Keratinocyte (primary cell): Measurements from ENCODE around the gene AQP9.

Experiments used
- CTCF ChIP-seq, 3 experiments: IDR thresholded peaks in 1 of 3; conservative IDR thresholded peaks in 1 of 3; optimal IDR thresholded peaks in 1 of 3; 2 replicates in 2 of 3; 3 replicates in 1 of 3; pipeline versions ENCODE3 to v1.5.1; 2011; ENCODE audit warnings: low read length in 3 of 3, mild to moderate bottlenecking in 3 of 3, moderate library complexity in 2 of 3, control low read depth in 1 of 3, inconsistent platforms in 1 of 3; ENCODE audit not compliant: insufficient read depth in 2 of 3; ENCODE audit errors: extremely low read depth in 1 of 3
- EZH2 ChIP-seq: IDR thresholded peaks from one replicate; pipeline ENCODE4 v1.6.1; 2012; ENCODE audit warnings: inconsistent platforms, mild to moderate bottlenecking, low read length, moderate library complexity

- TF ChIP-seq EZH2 (no peak), CTCF (optimal IDR thresholded peaks at IDR 0.05 in 1 of 3, IDR thresholded peaks at IDR 0.05 in 1 of 3, conservative IDR thresholded peaks at IDR 0.05 in 1 of 3; ENCODE audit: extremely low read depth in 1 of 3, insufficient read depth in 2 of 3, low read length in 3 of 3) (peak in 2 of 3 experiments; percentile 8 to 27)
Measured at GRCh38 chr15:58222679-58223078, 84.5 kb downstream of the AQP9 start.
